Measurements from ENCODE around the gene MYLK4. TPM values are rescaled to one million over a fixed set of nuclear protein-coding genes. Genes with fewer than 3 reads are reported as not detected.
A peak's percentile ranks its signal among the peaks of the same experiment; 100 is the strongest.

MYLK4 gene
- total and polyA plus RNA-seq, 2 of the 13 experiments (the other 11 are each of a cell fraction or from before 2014, with no cell fraction given), result 0.26 to 0.29 TPM

- no peak overlapping the region for H3K9ac ChIP-seq (ENCODE audit: insufficient read depth, low read depth, low read length)
- POLR2A ChIA-PET, result no interaction called here
- H4K20me1 ChIP-seq (ENCODE audit: insufficient read depth, low read length), result no peaks in the 10 kb centered on the region
- H3K27me3 ChIP-seq (ENCODE audit: control insufficient read depth in 1 of 2, insufficient read depth in 2 of 2, low read length in 2 of 2), result peaks cover 0 to 6% of the 10 kb centered on the region in 2 experiments; a peak in 1 of 5 replicates
- WGBS (ENCODE audit: low lambda C conversion rate), result 3% methylated on average over 9 of the region's 9 CpGs
- H3K4me2 ChIP-seq (ENCODE audit: low read depth, low read length), result peak overlapping the region; percentile 60
- FAIRE-seq, result peak; percentile 49
- H3K4me3 ChIP-seq (replicated peaks in 1 of 3; ENCODE audit: insufficient read depth in 1 of 3, low read depth in 2 of 3, low read length in 3 of 3), result peak overlapping the region in 1 of 3 experiments; percentile 5; a peak in 1 of 6 replicates
- in situ Hi-C loops (cut with HindIII; ENCODE audit: extremely low pct_ligation_motif_present, low pct_unique_long_range_greater_than_20kb), result no loop called here
- no peaks in the 10 kb centered on the region for H3K79me2 ChIP-seq (ENCODE audit: insufficient read depth, low read length)
- no peak for DNase-seq (ENCODE audit: low spot score)
- peaks cover 28% of the 10 kb centered on the region for H3K4me1 ChIP-seq (ENCODE audit: insufficient read depth, low read length)
- no peaks in the 10 kb centered on the region for H3K9me3 ChIP-seq (ENCODE audit: low read length)
- BruUV-seq (replicated peaks), result no TSS peak
- no peaks in the 10 kb centered on the region for H3K36me3 ChIP-seq (replicated peaks in 1 of 2; ENCODE audit: control insufficient read depth in 1 of 2, insufficient read depth in 2 of 2, low read length in 2 of 2)
- peak; percentile 89 for ATAC-seq
- intact Hi-C loops (cut with micrococcal nuclease; ENCODE audit: unreplicated experiment), result loop anchor here (5.0 kb wide), 1 partner anchor 1147 kb away; no protein-coding TSS in a partner anchor
- CTCF ChIA-PET (ENCODE audit: low intra/inter-chr PET ratio, low total read pairs), result interaction anchor here (1.8 kb wide), 1 partner anchor 1148 kb away, joined by 3 read pairs; no protein-coding TSS in a partner anchor
- no peak overlapping the region for H3K27ac ChIP-seq (ENCODE audit: extremely low read length, insufficient read depth, low read length)
- no peak overlapping the region for H2AFZ ChIP-seq (ENCODE audit: low read length)
- TF ChIP-seq SIX1 (CRISPR knock-in tag; IDR thresholded peaks at IDR 0.05; ENCODE audit: borderline replicate concordance) (no peak), ZNF292 (CRISPR knock-in tag; IDR thresholded peaks at IDR 0.05; ENCODE audit: borderline replicate concordance, low read depth) (0 out of 2 replicates have a peak, but pooled peaks have one; percentile 72), MAF1 (CRISPR knock-in tag; IDR thresholded peaks at IDR 0.05; ENCODE audit: borderline replicate concordance) (no peak), MAFG (CRISPR knock-in tag; IDR thresholded peaks at IDR 0.05) (no peak), ARID3A (IDR thresholded peaks at IDR 0.05; ENCODE audit: low read depth, low read length) (no peak), ZNF678 (CRISPR knock-in tag; IDR thresholded peaks at IDR 0.05) (no peak), PATZ1 (CRISPR knock-in tag; IDR thresholded peaks at IDR 0.05) (no peak), SATB2 (CRISPR knock-in tag; IDR thresholded peaks at IDR 0.05) (no peak), GATA4 (IDR thresholded peaks at IDR 0.05; ENCODE audit: borderline replicate concordance, low read depth) (no peak), TRAFD1 (CRISPR knock-in tag; IDR thresholded peaks at IDR 0.05; ENCODE audit: borderline replicate concordance) (no peak), HCFC1 (IDR thresholded peaks at IDR 0.05; ENCODE audit: low read depth, low read length) (no peak), FUBP1 (CRISPR knock-in tag; IDR thresholded peaks at IDR 0.05; ENCODE audit: borderline replicate concordance) (no peak), ZNF891 (CRISPR knock-in tag; IDR thresholded peaks at IDR 0.05) (no peak), CSRNP1 (CRISPR knock-in tag; IDR thresholded peaks at IDR 0.05) (no peak), ZNF737 (CRISPR knock-in tag; IDR thresholded peaks at IDR 0.05; ENCODE audit: borderline replicate concordance) (no peak)
Measured at GRCh38 chr6:2744209-2744771, 6.4 kb downstream of the MYLK4 start.

Data from HepG2 (cell line).